Sigmoid colon (tissue), 4 donors: Measurements from ENCODE around the gene SYCN.

ENCODE experiments used
- EP300 ChIP-seq, 4 donors: sonication (generic); formaldehyde crosslinking; IDR thresholded peaks; one replicate each; pipeline ENCODE4 v1.6.1; 2017; ENCODE audit warnings: antibody characterized with exemption in 4 of 4
- POLR2AphosphoS5 ChIP-seq, 4 donors: sonication (generic); formaldehyde crosslinking; IDR thresholded peaks; one replicate each; pipeline ENCODE4 v1.6.1; 2017; ENCODE audit warnings: antibody characterized with exemption in 4 of 4

DNA sequence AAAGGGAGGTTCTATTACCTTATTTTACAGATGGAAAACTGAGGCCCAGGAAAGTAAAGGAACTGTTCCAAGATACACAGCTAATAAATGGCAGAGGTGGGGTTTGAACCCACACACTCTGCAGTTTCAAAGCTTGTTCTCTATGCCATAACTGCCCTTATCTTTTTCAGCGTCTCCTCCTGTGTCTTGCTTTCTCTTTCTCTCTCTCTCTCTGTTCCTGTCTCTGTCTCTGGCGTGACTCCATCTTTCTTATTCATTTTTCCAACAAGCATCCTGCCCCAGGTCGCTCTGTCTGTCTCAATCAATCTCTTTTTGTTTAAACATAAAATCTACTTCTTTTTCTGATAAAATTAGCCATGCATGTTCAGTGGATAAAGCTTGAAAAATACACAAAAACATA lies 47.8 kb upstream of the SYCN start:
- TF ChIP-seq EP300 (IDR thresholded peaks at IDR 0.05) (no peak), POLR2AphosphoS5 (IDR thresholded peaks at IDR 0.05) (no peak)
